NCI-H82 (cell line): ENCODE results near the gene KIF20B.

Source experiments
- DNase-seq: peaks from one replicate; lab custom pipeline; 2025; lab: John Stamatoyannopoulos, UW

Gene KIF20B, protein sequence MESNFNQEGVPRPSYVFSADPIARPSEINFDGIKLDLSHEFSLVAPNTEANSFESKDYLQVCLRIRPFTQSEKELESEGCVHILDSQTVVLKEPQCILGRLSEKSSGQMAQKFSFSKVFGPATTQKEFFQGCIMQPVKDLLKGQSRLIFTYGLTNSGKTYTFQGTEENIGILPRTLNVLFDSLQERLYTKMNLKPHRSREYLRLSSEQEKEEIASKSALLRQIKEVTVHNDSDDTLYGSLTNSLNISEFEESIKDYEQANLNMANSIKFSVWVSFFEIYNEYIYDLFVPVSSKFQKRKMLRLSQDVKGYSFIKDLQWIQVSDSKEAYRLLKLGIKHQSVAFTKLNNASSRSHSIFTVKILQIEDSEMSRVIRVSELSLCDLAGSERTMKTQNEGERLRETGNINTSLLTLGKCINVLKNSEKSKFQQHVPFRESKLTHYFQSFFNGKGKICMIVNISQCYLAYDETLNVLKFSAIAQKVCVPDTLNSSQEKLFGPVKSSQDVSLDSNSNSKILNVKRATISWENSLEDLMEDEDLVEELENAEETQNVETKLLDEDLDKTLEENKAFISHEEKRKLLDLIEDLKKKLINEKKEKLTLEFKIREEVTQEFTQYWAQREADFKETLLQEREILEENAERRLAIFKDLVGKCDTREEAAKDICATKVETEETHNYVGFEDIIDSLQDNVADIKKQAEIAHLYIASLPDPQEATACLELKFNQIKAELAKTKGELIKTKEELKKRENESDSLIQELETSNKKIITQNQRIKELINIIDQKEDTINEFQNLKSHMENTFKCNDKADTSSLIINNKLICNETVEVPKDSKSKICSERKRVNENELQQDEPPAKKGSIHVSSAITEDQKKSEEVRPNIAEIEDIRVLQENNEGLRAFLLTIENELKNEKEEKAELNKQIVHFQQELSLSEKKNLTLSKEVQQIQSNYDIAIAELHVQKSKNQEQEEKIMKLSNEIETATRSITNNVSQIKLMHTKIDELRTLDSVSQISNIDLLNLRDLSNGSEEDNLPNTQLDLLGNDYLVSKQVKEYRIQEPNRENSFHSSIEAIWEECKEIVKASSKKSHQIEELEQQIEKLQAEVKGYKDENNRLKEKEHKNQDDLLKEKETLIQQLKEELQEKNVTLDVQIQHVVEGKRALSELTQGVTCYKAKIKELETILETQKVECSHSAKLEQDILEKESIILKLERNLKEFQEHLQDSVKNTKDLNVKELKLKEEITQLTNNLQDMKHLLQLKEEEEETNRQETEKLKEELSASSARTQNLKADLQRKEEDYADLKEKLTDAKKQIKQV (N-terminal part only)

DNA sequence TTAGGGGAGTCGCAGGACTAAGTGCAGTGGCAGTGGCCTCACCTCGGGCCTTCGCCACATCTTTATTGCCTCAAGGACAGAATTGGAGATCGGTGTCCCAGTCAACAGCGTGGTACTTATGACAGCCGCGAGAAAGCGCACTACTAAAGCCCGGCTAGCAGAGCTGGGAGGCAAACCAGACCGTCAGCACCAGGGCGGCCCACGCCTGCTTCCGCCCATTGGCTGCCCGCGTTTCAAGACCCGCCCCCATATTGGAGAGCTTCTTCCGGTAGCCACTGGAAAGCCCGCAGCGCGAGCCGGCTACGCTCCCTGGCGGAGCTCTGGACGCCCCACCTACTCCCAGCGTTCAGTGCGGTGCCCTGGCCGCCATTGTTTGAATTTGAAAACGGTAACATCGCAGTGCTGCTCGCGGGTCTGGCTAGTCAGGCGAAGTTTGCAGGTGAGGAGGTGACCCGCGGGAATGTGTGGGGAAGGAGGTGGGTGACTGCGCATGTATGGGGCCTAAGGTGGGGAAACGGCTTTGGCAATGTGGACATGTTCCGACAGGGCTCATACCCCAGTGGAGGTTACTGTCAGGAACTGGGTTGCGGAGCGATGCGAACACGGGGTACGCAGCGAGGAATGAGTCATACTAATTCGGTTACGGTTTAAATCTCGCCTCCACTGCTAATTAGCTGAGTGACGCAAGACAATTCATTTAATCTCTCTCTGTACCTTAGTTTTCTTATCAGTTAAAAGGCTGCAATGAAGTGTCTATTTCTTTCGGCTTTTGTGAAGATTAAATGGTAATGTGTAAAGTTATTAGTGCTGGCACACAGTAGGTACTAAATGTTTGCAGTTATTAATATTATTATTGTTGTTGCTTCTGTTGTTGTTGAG is at the start of gene KIF20B:
Gene KIF20B (plus strand): TSS at position 349 of the 879 bp plus-strand sequence. CDS start 3,705 bp downstream, outside the sequence.
- peak; percentile 97 for DNase-seq

DNA sequence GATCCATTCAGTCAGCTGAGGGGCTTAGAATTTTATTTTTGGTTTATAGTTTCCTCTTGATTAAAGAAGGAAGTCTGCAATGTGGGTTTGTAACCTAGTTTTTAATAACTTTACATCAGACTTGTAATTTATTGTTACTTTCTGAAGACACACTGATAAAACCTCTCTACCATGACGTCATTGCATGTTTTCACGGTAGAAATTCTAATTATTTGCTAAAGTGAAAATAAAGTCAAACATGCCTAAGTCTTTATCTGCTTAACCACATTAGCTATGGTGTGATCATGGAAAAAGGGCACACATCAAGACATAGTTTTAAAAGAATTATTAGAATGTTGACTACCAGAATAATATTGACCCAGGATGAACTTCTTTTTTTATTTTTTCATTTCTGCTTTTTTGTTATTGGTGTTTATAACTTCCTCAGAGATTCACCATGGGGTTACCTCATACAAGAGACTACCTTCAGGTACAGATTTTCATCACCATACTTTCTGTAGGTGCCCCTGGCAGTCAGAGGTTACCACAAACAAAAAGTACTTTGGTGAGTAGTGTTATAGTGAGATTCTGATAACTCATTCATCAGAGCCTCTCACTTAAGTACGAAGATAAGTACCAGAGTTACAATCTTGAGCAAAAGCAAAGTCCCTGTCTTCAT is 49.3 kb upstream of the KIF20B start:
- DNase-seq: no peak

DNA sequence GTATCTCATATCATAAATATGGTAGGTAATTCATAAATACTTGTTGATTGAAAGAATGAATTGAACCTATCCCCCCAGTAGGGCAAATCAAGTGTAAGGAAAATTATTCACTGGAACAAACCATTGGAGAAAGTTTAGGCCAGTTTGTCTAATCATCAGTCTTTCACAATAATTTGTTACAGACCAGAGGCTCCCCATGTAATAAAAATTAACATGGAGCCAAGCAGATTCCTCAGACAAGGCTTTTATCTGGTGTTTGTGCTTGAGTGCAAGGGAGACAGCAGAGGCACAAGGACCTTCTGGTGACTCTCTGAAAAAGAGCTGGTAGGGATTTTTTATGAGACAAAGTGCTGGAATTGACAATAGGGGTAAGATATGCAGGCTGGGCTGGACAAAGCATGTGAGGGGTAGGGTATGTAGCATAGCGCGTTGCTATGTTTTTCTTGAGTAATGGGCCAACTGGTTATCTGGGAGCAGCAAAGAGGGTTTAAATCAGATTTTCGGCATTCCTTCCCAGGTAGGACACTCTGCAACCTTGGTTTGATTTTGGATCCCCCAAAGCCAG is 48.5 kb upstream of the KIF20B start:
- no peak for DNase-seq

DNA sequence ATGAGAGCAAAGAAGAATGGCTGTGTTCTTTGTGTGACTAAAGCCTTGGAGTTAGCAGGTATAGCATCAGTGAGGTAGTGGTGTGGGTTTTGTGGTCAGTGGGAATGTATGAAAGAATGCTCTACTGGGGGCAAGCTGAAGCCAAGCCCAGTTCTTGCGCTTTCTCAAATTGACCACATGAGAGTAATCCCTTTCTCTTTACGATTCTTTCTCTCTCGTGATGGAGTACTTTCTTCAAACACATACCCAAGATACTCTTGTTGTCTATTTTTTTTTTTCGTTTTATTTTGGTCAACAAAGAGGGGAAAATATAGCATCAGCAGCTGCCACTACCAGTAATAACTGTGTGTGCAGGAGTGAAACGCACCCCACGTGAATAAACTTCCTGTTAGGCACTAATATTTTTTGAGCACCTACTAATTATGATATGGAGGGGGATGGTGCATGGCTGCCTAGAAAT is 48.0 kb upstream of the KIF20B start:
- DNase-seq: no peak

DNA sequence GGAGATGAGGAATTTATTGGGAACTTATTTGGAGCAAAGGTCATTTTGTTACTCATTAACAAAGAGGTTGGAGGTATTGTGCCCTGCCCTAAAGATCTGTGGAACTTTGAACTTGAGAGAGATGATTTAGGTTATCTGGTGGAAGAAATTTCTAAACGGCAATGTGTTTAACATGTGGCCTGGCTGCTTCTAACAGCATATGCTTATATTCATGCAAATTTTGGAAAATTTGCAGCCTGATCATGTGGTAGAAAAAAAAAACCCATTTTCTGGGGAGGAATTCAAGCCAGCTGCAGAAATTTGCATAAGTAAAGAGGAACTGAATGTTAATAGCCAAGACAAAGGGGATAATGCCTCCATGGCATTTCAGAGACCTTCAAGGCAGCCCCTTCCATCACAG is 45.7 kb upstream of the KIF20B start:
- no peak for DNase-seq

GRCh38 chr10:89657302-89657701 is 44.1 kb upstream of the KIF20B start:
- DNase-seq: no peak

- no peak for DNase-seq
Observed at GRCh38 chr10:89659143-89660131, 42.0 kb upstream of the KIF20B start.

DNA sequence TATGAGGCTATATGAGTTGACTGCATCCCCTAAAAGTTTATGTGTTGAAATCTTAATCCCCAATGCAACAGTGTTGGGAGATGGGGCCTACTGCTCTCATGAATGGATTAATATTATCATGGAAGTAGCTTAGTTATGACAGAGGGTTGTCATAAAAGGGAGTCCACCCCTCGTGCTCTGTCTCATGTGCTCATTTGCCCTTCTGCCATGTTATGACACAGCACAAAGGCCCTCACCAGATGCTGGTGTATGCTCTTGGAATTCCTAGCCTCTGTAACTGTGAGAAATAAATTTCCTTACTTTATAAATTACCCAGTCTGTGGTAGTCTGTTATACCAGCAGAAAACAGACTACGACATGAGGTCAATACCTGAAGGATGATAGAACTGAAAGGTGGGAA is 38.8 kb upstream of the KIF20B start:
- DNase-seq: no peak

DNA sequence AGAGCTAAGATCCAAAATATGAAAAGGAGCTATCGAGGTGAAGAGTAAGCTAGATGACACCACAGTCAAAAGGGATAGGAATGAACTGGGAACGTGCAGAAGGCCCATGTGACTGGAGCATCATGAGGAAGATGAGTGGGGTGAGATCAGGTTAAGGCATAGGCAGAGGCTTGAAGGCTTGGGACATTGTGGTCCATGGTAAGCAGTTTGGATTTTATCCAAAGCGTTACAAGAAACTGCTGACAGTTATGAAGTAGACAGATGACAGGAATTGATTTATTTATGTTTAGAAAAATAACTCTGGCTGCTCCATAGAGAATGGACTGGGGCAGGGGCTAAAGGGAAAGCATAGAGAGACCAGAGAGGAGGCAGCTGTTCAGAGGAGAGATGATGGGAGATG is 38.2 kb upstream of the KIF20B start:
- DNase-seq: no peak

- DNase-seq: no peak
Observed at GRCh38 chr10:89664203-89664602, 37.2 kb upstream of the KIF20B start.

- DNase-seq: peak; percentile 23
Observed at GRCh38 chr10:89665302-89665701, 36.1 kb upstream of the KIF20B start.

DNA sequence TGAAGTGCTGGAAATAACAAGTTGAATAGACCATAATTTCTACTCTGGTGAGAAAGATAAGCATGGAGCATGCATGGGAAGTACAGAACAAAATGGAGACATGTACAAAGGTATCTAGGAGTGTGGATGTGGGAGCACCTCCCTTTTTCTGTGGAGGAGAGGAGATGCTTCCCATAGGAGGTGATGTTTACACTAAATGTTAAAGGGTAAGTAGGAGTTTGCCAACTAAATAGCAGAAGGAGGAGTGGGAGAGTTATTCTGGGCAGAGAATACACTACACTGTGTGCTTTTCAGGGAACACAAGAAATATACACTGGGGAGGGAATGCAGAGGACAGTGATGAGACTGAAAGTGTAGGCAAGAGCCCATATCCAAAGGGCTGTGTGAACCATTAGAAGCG is 35.3 kb upstream of the KIF20B start:
- DNase-seq: no peak

GRCh38 chr10:89668386-89669071 is 32.9 kb upstream of the KIF20B start:
- DNase-seq: no peak

DNA sequence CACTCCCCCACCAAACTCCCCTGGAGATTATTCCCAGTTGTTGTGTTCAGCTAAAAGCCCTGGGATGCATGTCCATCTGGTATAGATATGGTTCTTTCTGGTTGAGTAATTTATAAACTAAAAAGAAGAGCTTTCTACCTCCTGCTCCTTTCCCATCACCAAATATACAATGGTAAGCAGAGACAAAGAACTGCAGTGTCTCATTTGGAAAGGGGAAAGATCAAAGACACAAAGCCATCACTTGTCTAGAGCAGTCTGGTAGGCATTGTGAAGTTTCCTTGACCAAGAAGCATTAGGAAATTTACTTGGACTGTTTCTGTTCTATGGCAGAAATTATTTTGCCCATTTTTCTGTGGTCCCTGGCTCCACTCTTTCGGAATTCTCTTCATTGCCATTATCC is 31.4 kb upstream of the KIF20B start:
- DNase-seq: no peak

DNA sequence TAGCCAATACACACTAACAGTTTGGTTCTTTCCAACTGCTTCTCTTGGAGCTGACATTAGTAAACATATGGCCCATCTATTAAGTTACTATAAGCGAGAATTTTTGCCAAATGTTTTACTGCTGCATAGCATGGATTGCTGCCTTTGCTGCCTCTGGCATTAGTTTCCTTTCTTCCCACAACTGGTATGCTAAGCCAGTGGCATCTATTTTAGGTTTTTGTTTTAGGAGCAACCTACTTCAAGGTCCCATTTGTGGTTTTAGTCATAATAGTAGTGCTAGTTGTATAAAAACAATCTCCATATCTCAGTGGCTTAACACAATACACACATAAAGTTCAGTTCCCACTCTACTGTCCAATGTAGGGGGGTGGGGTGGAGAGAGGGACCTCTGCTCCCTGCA is 30.5 kb upstream of the KIF20B start:
- DNase-seq: no peak

- DNase-seq: no peak
Observed at GRCh38 chr10:89677341-89677740, 24.0 kb upstream of the KIF20B start.

- DNase-seq: no peak
Observed at GRCh38 chr10:89679986-89680385, 21.4 kb upstream of the KIF20B start.

DNA sequence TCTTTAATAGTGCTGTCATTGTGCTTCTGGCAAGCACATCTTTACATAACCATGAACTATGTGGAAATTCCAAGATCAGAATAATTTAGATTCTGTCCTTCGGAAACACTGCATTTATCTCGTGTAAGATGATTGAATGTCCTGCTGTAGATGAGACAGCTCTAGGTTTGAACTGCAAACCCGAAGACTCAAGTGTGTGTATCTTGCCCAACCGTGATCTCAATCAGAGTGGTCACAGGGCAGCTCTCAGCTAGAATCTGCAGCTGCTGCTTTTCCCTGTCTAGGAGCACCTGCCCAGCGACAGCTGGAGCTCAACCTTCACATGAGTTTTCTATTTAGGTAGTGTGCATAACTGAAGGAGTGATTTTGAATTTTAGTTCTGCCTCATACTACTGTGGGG is 17.5 kb upstream of the KIF20B start:
- no peak for DNase-seq
